HT1080 (cell line): ENCODE measurements around the gene DDX20. TPM values are rescaled to one million over a fixed set of nuclear protein-coding genes. Genes with fewer than 3 reads are reported as not detected.

ENCODE experiments used
- small RNA-seq: library from RNA; depleted of rRNA; stranded (forward); fragments of <200 nt; gene quantifications from one replicate; pipeline ENCODE3, GENCODE V24; 2014
- total RNA-seq: library from RNA; depleted of rRNA; stranded (reverse); fragments of >200 nt; shearing (Covaris generic); gene quantifications from 2 replicates; pipeline ENCODE4 v1.2.3, GENCODE V29; 2014; rRNA removed

The DDX20 gene
- total RNA-seq, 1 experiment from 2014 or later: 32.4 TPM

Small RNA genes lying within 50 kb of the gene (small RNA-seq; reads per million reads assigned to genes)
- 0.09 reads per million for gene INKA2

Other genes starting within 250 kb of the DDX20 start
- 23.3 and 43.0 TPM in 2 replicates for gene RAP1A, start 136.1 kb upstream of the DDX20 start, total RNA-seq
- 0.73 and 4.2 TPM in 2 replicates for gene INKA2, start 16.5 kb upstream of the DDX20 start, total RNA-seq
- not detected in 2 replicates for gene KCND3, start 233.8 kb downstream of the DDX20 start, total RNA-seq